ENCODE measurements around the gene RUNX2. TPM values are rescaled to one million over a fixed set of nuclear protein-coding genes. Genes with fewer than 3 reads are reported as not detected.

RUNX2 gene
- total RNA-seq, 1 donor from 2014 or later, result 26.1 TPM

DNA sequence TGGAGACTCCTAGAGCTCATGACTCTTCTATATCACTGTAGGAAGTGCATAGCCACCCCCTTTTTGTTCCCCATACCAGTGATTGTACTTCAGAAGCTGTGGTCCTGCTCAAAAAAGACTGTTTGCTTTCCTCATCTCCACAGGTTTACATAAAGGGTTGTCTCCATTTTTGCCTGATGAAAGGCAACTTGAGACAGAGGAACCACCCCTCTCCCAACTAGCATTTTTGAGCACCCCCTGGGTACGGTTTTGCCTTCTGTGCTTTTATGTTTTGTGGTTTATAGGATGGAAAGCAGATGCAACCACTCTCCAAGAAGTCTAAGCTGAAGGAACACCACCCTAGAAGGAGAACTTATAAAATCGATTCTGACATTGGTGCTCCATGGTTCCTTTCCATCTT is 177.3 kb downstream of the RUNX2 start:
- peaks cover 21% of the 10 kb centered on the region for H3K4me1 ChIP-seq (ENCODE audit: insufficient read depth, low read length)
- DNase-seq (ENCODE audit: low read depth) (no peak), FAIRE-seq (no peak)
- peaks cover 6% of the 10 kb centered on the region for H3K36me3 ChIP-seq (ENCODE audit: insufficient read depth, low read length)
- TF ChIP-seq, protein P1, sequence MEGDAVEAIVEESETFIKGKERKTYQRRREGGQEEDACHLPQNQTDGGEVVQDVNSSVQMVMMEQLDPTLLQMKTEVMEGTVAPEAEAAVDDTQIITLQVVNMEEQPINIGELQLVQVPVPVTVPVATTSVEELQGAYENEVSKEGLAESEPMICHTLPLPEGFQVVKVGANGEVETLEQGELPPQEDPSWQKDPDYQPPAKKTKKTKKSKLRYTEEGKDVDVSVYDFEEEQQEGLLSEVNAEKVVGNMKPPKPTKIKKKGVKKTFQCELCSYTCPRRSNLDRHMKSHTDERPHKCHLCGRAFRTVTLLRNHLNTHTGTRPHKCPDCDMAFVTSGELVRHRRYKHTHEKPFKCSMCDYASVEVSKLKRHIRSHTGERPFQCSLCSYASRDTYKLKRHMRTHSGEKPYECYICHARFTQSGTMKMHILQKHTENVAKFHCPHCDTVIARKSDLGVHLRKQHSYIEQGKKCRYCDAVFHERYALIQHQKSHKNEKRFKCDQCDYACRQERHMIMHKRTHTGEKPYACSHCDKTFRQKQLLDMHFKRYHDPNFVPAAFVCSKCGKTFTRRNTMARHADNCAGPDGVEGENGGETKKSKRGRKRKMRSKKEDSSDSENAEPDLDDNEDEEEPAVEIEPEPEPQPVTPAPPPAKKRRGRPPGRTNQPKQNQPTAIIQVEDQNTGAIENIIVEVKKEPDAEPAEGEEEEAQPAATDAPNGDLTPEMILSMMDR (IDR thresholded peaks at IDR 0.05; ENCODE audit: insufficient read depth, low read depth, low read length), result no peak
- TF ChIP-seq EZH2 (IDR thresholded peaks at IDR 0.05; ENCODE audit: insufficient read depth, low read length), result no peak
- H3K27me3 ChIP-seq (ENCODE audit: insufficient read depth, low read length), result no peaks in the 10 kb centered on the region
- H4K20me1 ChIP-seq (ENCODE audit: insufficient read depth, low read length), result peaks cover 5% of the 10 kb centered on the region
- H3K4me2 ChIP-seq (ENCODE audit: low read length), result peak overlapping the region; percentile 75
- peak overlapping the region; percentile 87 for H3K27ac Mint-ChIP-seq (ENCODE audit: unreplicated experiment)
- H3K27ac ChIP-seq (ENCODE audit: low read depth, low read length), result peak overlapping the region; percentile 22
- no peak overlapping the region for H2AFZ ChIP-seq (ENCODE audit: low read depth, low read length)
- H3K9me3 ChIP-seq (ENCODE audit: insufficient read depth, low read depth, low read length), result no peaks in the 10 kb centered on the region
- H3K36me3 Mint-ChIP-seq (ENCODE audit: low read depth, unreplicated experiment), result peaks cover 22% of the 10 kb centered on the region
- H3K9ac ChIP-seq (ENCODE audit: low read length), result peak overlapping the region; percentile 8
- no peak overlapping the region for H3K4me3 Mint-ChIP-seq (ENCODE audit: unreplicated experiment)
- no peaks in the 10 kb centered on the region for H3K9me3 Mint-ChIP-seq (ENCODE audit: unreplicated experiment)
- peak overlapping the region; percentile 25 for H3K4me3 ChIP-seq (ENCODE audit: insufficient read depth, low read depth, low read length)
- no peaks in the 10 kb centered on the region for H3K27me3 Mint-ChIP-seq (ENCODE audit: low read depth, unreplicated experiment)
- H3K4me1 Mint-ChIP-seq (ENCODE audit: low read depth, unreplicated experiment), result peaks cover 25% of the 10 kb centered on the region
- peaks cover 12% of the 10 kb centered on the region for H3K79me2 ChIP-seq (ENCODE audit: insufficient read depth, low read length)

DNA sequence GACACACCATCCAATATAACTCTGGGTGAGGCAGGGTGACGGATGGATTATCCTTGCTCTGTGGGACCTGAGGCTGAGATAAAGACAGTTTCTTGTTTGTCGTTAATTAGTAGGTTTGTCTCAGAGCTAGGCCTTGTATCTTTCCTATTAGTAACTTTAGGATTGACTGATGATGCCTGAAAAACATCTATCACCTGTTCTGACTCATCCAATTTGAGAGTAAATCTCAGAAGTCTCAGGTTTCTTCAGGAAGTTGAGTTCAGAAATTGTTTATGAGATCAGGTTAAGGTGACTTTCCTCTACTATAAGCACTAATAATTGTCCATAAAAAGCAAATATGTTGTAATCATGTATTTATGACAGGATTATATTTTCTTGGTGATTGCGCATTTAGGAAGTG is 179.1 kb downstream of the RUNX2 start:
- Mint-ChIP-seq H3K4me3 (ENCODE audit: unreplicated experiment) (no peak overlapping the region), H3K4me1 (ENCODE audit: low read depth, unreplicated experiment) (peaks cover 29% of the 10 kb centered on the region), H3K36me3 (ENCODE audit: low read depth, unreplicated experiment) (peaks cover 17% of the 10 kb centered on the region), H3K27ac (ENCODE audit: unreplicated experiment) (no peak overlapping the region), H3K27me3 (ENCODE audit: low read depth, unreplicated experiment) (no peaks in the 10 kb centered on the region), H3K9me3 (ENCODE audit: unreplicated experiment) (no peaks in the 10 kb centered on the region)
- H3K4me3 ChIP-seq (ENCODE audit: insufficient read depth, low read depth, low read length), result no peak overlapping the region
- H3K36me3 ChIP-seq (ENCODE audit: insufficient read depth, low read length), result peaks cover 6% of the 10 kb centered on the region
- no peaks in the 10 kb centered on the region for H3K9me3 ChIP-seq (ENCODE audit: insufficient read depth, low read depth, low read length)
- no peak overlapping the region for H3K27ac ChIP-seq (ENCODE audit: low read depth, low read length)
- no peaks in the 10 kb centered on the region for H3K27me3 ChIP-seq (ENCODE audit: insufficient read depth, low read length)
- H3K4me1 ChIP-seq (ENCODE audit: insufficient read depth, low read length), result peaks cover 21% of the 10 kb centered on the region
- DNase-seq (ENCODE audit: low read depth) (no peak), FAIRE-seq (no peak)
- H3K9ac ChIP-seq (ENCODE audit: low read length), result no peak overlapping the region
- no peak for TF ChIP-seq EZH2 (IDR thresholded peaks at IDR 0.05; ENCODE audit: insufficient read depth, low read length)
- TF ChIP-seq, protein P1 (IDR thresholded peaks at IDR 0.05; ENCODE audit: insufficient read depth, low read depth, low read length), result no peak
- no peak overlapping the region for H3K4me2 ChIP-seq (ENCODE audit: low read length)
- no peaks in the 10 kb centered on the region for H4K20me1 ChIP-seq (ENCODE audit: insufficient read depth, low read length)
- H3K79me2 ChIP-seq (ENCODE audit: insufficient read depth, low read length), result peaks cover 10% of the 10 kb centered on the region
- H2AFZ ChIP-seq (ENCODE audit: low read depth, low read length), result no peak overlapping the region

DNA sequence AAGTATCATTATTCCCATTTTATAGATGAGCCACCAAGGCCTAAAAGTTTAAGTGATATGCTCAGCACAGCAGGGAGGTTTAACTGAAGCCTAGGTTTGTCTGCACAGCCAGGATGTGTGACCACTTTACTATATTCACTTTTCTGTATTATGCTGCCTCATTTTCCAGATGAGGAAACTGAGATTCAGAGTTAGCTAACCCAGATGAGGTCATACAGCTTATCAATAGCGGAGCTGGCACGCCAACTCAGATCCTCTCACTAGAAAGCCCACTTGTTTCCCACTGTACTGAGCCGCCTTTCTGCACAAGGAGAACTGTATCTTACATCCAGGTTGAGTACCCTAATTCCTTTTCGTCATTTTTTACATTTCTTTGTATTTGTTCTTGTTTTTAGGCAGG is 181.3 kb downstream of the RUNX2 start:
- Histone ChIP-seq H4K20me1 (ENCODE audit: insufficient read depth, low read length) (no peaks in the 10 kb centered on the region), H2AFZ (ENCODE audit: low read depth, low read length) (no peak overlapping the region), H3K4me1 (ENCODE audit: insufficient read depth, low read length) (peaks cover 18% of the 10 kb centered on the region), H3K4me3 (ENCODE audit: insufficient read depth, low read depth, low read length) (no peak overlapping the region), H3K9ac (ENCODE audit: low read length) (no peak overlapping the region), H3K27me3 (ENCODE audit: insufficient read depth, low read length) (no peaks in the 10 kb centered on the region), H3K36me3 (ENCODE audit: insufficient read depth, low read length) (peaks cover 10% of the 10 kb centered on the region), H3K9me3 (ENCODE audit: insufficient read depth, low read depth, low read length) (no peaks in the 10 kb centered on the region), H3K4me2 (ENCODE audit: low read length) (no peak overlapping the region), H3K27ac (ENCODE audit: low read depth, low read length) (no peak overlapping the region), H3K79me2 (ENCODE audit: insufficient read depth, low read length) (peaks cover 10% of the 10 kb centered on the region)
- no peaks in the 10 kb centered on the region for H3K9me3 Mint-ChIP-seq (ENCODE audit: unreplicated experiment)
- DNase-seq (ENCODE audit: low read depth) (no peak), FAIRE-seq (no peak)
- H3K36me3 Mint-ChIP-seq (ENCODE audit: low read depth, unreplicated experiment), result peaks cover 25% of the 10 kb centered on the region
- no peak overlapping the region for H3K4me3 Mint-ChIP-seq (ENCODE audit: unreplicated experiment)
- no peak overlapping the region for H3K27ac Mint-ChIP-seq (ENCODE audit: unreplicated experiment)
- no peak for TF ChIP-seq EZH2 (IDR thresholded peaks at IDR 0.05; ENCODE audit: insufficient read depth, low read length)
- TF ChIP-seq, protein P1 (IDR thresholded peaks at IDR 0.05; ENCODE audit: insufficient read depth, low read depth, low read length), result no peak
- H3K4me1 Mint-ChIP-seq (ENCODE audit: low read depth, unreplicated experiment), result peaks cover 34% of the 10 kb centered on the region
- no peaks in the 10 kb centered on the region for H3K27me3 Mint-ChIP-seq (ENCODE audit: low read depth, unreplicated experiment)
